IPS-15b (cell line): ENCODE measurements around the gene RTF1.
"Not testable (repeated sequence)": the region's sequence is repeated elsewhere in the genome, so short reads cannot be mapped to it uniquely, and the experiment has no call there.

Experiments used
- H3K27me3 ChIP-seq: one replicate; pipeline ENCODE4 v1.6.1; 2013; ENCODE audit warnings: low read length; ENCODE audit not compliant: control insufficient read depth, insufficient read depth
- H3K36me3 ChIP-seq: one replicate; pipeline ENCODE4 v1.6.1; 2013; ENCODE audit warnings: low read length; ENCODE audit not compliant: control insufficient read depth, insufficient read depth
- H3K4me1 ChIP-seq: one replicate; pipeline ENCODE4 v1.6.1; 2013; ENCODE audit warnings: mild to moderate bottlenecking, low read length; ENCODE audit not compliant: control insufficient read depth, insufficient read depth
- H3K4me3 ChIP-seq: one replicate; pipeline ENCODE4 v1.5.1; 2013; ENCODE audit warnings: low read depth, low read length
- H3K9ac ChIP-seq: one replicate; pipeline ENCODE4 v1.6.1; 2013; ENCODE audit warnings: low read depth, mild to moderate bottlenecking, low read length
- H3K9me3 ChIP-seq: one replicate; pipeline ENCODE4 v1.6.1; 2013; ENCODE audit warnings: mild to moderate bottlenecking, low read length; ENCODE audit not compliant: control insufficient read depth, insufficient read depth

Gene RTF1

DNA sequence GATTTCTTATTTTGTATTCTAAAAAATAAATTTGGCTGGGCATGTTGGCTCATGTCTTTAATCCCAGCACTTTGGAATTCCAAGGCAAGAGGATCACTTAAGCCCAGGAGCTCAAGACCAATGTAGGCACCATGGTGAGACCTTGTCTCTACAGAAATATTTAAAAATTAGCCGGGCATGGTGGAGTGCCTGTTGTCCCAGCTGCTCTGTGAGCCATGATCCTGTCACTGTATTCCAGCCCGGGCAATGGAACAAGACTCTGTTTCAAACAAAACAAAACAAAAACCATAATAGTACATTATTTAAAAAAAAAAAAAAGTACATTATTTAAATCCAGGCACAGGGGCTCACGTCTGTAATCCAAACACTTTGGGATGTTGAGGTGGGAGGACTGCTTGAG, 5.5 kb upstream of the RTF1 start:
- no peaks in the 10 kb centered on the region for H3K36me3 ChIP-seq

DNA sequence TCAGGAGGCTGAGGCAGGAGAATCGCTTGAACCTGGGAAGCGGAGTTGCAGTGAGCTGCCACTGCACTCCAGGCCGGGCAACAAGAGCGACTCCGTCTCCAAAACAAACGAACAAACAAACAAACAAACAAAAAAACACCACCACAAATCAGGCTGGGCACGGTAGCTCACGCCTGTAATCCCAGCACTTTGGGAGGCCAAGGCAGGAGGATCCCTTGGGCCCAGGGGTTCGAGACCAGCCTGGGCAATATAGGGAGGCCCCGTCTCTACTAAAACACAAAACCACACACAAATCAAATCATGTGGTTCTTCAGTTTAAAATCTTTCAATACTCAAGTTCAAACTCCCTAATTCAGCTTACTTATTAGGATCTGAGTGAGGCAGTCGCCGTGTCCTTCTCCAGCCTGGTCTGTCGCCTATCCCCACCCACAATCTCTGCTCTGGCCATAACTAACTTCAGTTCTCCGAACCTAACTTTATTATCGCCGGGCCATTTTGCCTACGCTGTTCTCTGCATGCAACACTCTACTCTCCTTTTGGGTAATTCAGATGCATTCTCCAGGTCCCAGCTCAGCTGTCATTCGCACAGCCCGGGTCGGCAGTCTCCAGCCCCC, 660 bp upstream of the RTF1 start:
- H3K4me1 ChIP-seq: peaks cover 3% of the 10 kb centered on the region
- peak overlapping the region; percentile 55 for H3K9ac ChIP-seq
- peak overlapping the region; percentile 75 for H3K4me3 ChIP-seq
- peaks cover 2% of the 10 kb centered on the region for H3K36me3 ChIP-seq
- H3K27me3 ChIP-seq: no peaks in the 10 kb centered on the region
- no peaks in the 10 kb centered on the region for H3K9me3 ChIP-seq

More for the DNA sequence above, 5.5 kb upstream of the RTF1 start:
- Histone ChIP-seq H3K9me3 (no peaks in the 10 kb centered on the region), H3K4me3 (no peak overlapping the region), H3K4me1 (peaks cover 3% of the 10 kb centered on the region), H3K27me3 (no peaks in the 10 kb centered on the region), H3K9ac (no peak overlapping the region)

DNA sequence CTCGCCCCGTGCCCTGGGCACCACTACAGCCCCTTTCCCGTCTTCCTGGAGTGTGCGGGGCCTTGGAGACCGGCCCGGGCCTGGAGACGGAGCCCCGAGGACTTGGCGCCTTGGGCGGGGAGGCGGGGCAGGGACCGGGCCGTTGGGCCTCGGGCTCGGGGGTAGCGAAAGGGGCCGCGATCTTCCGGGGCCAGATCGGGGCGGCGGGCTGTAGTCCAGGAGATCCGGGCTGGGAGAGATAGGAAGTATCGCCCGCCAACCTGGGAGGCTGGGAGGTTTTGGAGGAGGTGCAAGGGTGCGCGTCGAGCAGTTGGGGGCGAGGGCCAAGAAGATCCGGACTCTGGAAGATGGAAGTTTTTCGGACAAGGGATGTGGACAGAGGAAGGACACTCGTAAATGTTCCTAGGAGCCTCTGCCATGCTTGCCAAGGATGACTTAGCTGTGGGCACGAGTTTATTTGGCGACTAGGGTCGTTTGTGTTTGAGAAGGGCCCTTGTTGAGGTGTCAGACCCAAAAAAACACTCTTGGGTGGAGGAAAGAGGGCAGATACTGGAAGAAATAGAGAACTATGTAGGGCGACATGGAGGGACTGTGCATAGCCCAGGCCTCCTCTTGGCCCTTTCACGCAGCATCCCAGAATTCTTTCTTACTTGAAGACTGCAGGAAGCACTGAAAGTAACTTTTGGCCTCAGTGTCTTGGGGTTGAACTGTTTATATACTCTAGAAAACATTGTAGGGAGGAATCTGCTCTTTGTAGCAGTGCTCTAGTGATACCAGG, 712 bp downstream of the RTF1 start:
- H3K27me3 ChIP-seq: no peaks in the 10 kb centered on the region
- H3K9ac ChIP-seq: peak overlapping the region; percentile 79
- peak overlapping the region; percentile 93 for H3K4me3 ChIP-seq
- H3K4me1 ChIP-seq: peaks cover 3% of the 10 kb centered on the region
- H3K9me3 ChIP-seq: no peaks in the 10 kb centered on the region
- peaks cover 2% of the 10 kb centered on the region for H3K36me3 ChIP-seq

DNA sequence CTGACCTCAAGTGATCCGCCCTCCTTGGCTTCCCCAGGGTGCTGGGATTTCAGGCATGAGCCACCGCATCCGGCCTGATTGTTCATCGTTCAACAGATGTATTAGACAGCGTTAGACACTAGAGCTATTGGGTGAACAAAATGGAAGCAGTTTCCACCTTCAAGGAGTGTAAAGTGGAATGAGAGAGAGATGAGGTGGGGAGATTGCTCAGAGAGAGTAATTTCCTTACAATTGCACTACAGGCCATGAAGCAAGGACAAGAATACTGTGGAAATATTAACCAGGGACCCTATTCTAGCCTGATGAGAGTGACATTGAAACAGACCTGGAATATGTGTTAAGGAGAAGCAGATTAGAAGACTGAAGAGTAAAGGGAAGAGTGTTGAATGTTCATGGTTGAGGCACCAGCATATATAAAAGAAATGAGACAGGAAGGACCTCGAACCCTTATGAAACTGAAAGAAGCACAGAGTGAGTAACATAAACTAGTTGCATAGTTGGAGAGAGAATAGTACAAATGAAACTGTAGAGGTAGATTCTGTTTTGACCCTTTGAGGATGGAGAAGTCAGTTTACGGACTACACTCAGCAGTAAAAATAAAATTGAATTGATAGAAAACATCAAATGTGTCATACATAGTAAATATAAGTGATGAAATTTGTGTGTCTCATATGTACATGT, 7.2 kb downstream of the RTF1 start:
- Histone ChIP-seq H3K4me3 (no peak overlapping the region), H3K9ac (no peak overlapping the region), H3K27me3 (no peaks in the 10 kb centered on the region), H3K4me1 (no peaks in the 10 kb centered on the region), H3K36me3 (no peaks in the 10 kb centered on the region), H3K9me3 (no peaks in the 10 kb centered on the region)

DNA sequence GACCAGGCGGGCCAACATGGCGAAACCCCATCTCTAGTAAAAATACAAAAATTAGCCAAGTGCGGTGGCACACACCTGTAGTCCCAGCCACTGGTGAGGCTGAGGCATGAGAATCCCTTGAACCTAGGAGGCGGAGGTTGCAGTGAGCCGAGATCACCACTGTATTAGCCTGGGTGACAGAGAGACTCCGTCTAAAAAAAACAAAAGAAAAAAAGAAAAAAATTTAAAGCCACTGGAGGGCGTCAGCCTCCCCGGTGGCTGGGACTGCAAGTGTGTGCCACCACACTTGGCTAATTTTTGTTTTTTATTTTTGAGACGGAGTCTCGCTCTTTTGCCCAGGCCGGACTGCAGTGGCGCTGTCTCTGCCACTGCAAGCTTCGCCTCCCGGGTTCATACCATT, 7.9 kb downstream of the RTF1 start:
- H3K36me3 ChIP-seq: no peaks in the 10 kb centered on the region

DNA sequence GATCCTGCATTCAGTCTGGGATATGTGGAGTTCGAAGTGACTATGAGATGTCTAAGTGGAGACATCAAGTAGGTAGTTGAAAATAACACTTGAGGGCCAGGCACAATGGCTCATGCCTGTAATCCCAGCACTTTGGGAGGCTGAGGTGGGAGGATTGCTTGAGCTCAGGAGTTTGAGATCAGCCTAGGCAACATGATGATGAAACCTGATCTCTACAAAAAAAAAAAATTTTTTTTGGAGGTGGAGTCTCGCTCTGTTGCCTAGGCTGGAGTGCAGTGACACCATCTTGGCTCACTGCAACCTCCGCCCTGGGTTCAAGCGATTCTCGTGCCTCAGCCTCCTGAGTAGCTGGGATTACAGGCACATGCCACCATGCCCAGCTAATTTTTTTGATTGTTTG, 9.0 kb downstream of the RTF1 start:
- not testable (repeated sequence) for H3K27me3 ChIP-seq, H3K36me3 ChIP-seq, H3K4me1 ChIP-seq, H3K4me3 ChIP-seq, H3K9me3 ChIP-seq, H3K9ac ChIP-seq

More for the DNA sequence above, 7.9 kb downstream of the RTF1 start:
- Histone ChIP-seq H3K4me1 (no peaks in the 10 kb centered on the region), H3K27me3 (no peaks in the 10 kb centered on the region), H3K4me3 (no peak overlapping the region), H3K9ac (no peak overlapping the region), H3K9me3 (no peaks in the 10 kb centered on the region)

DNA sequence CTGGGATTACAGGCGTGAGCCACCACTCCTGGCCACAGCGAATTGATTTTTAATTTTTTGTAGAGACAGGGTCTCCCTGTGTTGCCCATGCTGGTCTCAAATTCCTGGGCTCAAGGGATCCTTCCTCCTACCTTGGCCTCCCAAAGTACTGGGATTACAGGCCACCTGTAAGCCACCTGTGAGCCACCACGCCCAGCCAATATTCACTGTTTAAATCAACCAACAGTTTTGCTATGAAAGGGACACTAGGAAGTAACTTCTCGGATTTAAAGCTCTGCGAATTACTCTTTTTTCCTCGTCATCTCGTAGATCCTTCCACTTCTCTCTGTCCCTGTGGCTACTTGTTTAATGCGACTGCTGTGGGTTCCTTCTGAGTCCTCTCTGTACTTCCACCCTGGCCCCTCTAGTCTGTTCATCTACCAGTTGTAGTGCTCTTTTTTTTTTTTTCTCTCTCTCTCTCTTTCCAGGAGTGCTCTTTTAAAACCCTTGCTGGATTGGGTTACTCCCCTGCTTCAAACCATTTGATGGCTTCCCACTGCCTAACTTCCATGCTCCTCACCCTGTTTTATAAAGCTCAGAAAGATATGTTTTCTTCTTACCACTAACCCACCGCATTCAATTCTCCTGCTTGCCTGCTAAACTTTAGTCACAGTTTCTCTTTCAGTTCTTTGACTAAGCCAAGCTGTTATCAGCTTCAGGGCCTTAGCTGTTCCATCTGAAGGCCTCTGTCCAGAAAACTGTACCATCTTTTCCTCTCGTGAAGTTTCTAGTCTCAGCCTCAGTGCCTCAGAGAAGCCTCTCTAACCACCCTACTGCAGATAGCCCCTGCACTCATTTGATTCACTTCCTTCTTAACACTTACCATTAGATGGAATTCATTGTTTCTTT, 12.4 kb downstream of the RTF1 start:
- H3K4me1 ChIP-seq: no peaks in the 10 kb centered on the region
- H3K9ac ChIP-seq: no peak overlapping the region
- H3K36me3 ChIP-seq: no peaks in the 10 kb centered on the region
- no peaks in the 10 kb centered on the region for H3K27me3 ChIP-seq
- no peaks in the 10 kb centered on the region for H3K9me3 ChIP-seq
- no peak overlapping the region for H3K4me3 ChIP-seq

DNA sequence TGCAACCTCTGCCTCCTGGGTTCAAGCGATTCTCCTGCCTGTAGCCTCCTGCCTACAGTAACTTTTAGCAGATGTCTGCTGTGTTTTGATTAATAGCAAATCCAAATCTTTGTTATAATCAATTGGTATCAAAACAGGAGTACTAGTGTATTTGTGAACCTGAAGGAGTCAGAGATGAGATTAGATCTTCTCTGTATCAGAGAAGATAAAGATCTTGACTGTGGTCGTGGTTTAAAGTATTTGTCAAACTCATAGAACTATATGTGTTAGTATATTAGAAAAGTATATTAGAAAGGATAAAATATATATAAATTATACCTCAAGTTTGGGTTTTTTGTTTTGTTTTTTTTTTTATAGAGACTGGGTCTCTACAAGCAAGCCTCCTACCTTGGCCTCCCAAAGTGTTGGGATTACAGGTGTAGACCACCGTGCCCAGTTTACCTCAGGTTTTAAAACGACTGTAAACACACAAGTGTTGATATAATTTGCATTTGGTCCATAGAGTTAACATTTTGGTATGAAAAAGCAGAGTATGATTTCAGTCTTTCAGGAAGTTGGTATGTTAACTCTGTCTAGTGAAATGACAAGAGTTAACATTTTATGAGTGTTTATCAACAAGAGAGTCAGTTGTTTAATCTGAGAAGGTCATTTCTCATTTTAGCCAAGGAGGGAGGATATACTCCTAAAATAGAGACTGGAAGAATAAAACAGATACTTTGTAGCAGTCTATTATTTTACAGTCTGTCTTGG, 18.3 kb downstream of the RTF1 start:
- Histone ChIP-seq H3K36me3 (peaks cover 7% of the 10 kb centered on the region), H3K4me3 (no peak overlapping the region), H3K4me1 (no peaks in the 10 kb centered on the region), H3K9me3 (no peaks in the 10 kb centered on the region), H3K9ac (no peak overlapping the region), H3K27me3 (no peaks in the 10 kb centered on the region)

DNA sequence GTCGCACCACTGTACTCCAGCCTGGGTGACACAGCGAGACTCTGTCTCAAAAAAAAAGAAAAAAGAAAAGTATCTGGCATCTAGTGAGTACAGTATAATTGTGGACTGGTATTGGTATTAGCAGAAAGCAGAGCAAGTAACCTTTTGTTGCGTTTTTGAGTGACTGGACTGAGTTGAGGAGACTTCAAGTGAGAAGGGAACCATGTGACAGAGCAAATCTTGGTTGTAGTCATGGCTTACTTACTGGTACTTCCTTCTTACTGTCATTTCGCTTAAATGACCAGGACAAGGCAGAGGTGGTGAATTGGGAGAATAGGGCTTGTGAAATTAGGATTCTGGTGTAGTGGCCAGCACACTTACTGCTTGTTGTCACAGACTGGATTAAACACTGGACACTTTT, 20.6 kb downstream of the RTF1 start:
- no peak overlapping the region for H3K4me3 ChIP-seq
- H3K4me1 ChIP-seq: no peaks in the 10 kb centered on the region
- H3K36me3 ChIP-seq: peaks cover 13% of the 10 kb centered on the region
- H3K9ac ChIP-seq: no peak overlapping the region
- no peaks in the 10 kb centered on the region for H3K27me3 ChIP-seq
- H3K9me3 ChIP-seq: no peaks in the 10 kb centered on the region

DNA sequence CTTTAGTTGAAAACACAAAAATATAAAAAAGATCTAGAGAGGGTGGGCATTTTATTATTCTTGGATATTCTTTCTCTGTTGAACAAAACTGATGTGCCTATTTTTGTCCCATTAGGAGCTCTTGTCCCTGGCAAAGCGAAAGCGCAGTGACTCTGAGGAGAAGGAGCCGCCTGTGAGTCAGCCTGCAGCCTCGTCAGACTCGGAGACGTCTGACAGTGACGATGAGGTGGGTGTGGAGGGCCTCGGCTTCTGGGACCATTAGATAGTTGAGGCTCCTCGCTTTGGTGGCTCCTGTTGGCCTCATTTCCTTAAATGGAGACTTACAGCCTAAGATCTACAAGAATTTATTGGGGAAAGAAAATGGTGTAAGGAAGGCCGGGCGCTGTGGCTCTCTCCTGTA, 21.3 kb downstream of the RTF1 start:
- Histone ChIP-seq H3K9ac (no peak overlapping the region), H3K4me3 (no peak overlapping the region), H3K9me3 (no peaks in the 10 kb centered on the region), H3K4me1 (no peaks in the 10 kb centered on the region), H3K36me3 (peaks cover 13% of the 10 kb centered on the region), H3K27me3 (no peaks in the 10 kb centered on the region)

DNA sequence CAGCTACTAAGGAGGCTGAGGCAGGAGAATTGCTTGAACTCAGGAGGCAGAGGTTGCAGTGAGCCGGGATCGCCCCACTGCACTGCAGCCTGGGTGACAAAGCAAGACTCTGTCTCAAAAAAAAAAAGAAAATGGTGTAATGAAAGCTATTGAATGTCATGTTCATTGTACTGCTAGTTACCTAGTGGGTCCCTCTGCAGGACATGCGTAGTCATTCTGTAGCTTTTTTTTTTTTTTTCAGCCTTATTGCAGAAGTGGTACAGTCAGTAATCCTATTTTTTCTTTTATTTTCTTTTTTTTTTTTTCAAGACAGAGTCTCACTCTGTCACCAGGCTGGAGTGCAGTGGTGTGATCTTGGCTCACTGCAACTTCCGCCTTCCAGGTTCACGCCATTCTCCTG, 21.9 kb downstream of the RTF1 start:
- H3K4me1 ChIP-seq, H3K4me3 ChIP-seq, H3K9me3 ChIP-seq, H3K27me3 ChIP-seq, H3K9ac ChIP-seq: not testable (repeated sequence)
- H3K36me3 ChIP-seq: peaks cover 13% of the 10 kb centered on the region
